ENCODE measurements around the gene TMEM88. TPM values are rescaled to one million over a fixed set of nuclear protein-coding genes. Genes with fewer than 3 reads are reported as not detected.
A peak's percentile ranks its signal among the peaks of the same experiment; 100 is the strongest.

The TMEM88 gene
- total and polyA plus RNA-seq, 4 donors, result 6.3 to 19.6 (median 11.3) TPM

DNA sequence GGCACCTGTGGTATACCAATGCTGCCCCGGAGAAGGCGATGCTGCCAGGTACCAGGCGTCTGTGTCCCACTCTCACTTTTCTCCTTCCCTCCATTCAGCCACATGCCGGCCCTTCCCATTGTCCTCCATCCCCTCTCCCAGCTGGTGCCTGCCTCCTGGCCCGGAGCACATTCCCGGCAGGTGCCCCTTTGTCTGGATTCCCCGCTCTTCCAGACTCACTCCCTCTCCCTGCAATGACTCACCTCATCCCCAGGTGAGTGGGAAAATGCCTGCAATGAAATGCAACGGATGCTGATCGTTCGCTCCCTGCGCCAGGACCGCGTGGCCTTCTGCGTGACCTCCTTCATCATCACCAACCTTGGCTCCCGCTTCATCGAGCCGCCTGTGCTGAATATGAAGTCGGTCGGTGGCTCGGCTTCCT, 31.3 kb upstream of the TMEM88 start:
- ATAC-seq (ENCODE audit: insufficient read depth, low FRiP score), result no peak

DNA sequence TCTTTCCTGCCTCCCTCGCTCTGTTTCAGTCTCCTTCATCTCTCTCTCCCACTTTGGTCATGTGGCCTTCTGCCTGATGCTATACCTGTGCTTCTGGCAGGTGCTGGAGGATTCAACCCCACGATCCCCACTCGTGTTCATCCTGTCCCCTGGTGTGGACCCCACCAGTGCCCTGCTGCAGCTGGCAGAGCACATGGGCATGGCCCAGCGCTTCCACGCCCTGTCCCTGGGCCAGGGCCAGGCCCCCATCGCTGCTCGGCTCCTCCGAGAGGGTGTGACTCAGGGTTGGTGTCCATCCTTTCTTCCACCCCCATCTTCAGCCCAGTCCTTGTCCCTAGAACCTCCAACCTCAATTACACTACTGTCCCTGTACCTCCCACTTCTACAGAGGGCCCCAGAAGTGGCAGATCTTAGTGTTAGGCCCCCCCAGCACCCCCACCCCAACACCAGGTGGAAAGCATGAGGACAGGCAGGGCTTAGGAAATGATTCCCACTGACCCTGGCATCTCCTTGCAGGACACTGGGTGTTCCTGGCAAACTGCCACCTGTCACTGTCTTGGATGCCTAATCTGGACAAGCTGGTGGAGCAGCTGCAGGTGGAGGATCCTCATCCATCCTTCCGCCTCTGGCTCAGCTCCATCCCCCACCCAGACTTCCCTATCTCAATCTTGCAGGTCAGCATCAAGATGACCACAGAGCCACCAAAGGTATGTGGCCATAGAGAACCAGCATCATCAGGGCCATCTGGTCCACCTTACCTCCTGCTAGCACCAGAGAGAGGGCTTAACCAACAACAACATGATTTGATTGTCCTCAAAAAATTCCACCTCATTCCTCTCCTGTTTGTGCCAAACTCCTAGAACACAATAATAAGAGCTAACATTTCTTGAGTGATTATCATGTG, 30.6 kb upstream of the TMEM88 start:
- H3K9ac ChIP-seq (ENCODE audit: insufficient read depth in 1 of 2, low read length in 2 of 2), result no peak overlapping the region
- H3K27me3 ChIP-seq (ENCODE audit: control insufficient read depth in 3 of 3, insufficient read depth in 3 of 3, low read length in 2 of 3), result peaks cover 0 to 7% (median 4%) of the 10 kb centered on the region in 3 donors
- DNase-seq (no peak), ATAC-seq (ENCODE audit: insufficient read depth, low FRiP score) (no peak)
- H3K36me3 ChIP-seq (ENCODE audit: control insufficient read depth in 4 of 4, insufficient read depth in 4 of 4, low read length in 4 of 4), result no peaks in the 10 kb centered on the region
- WGBS, 2 donors, result 88 to 96% methylated on average over 9 of the region's 9 CpGs
- peaks cover 0 to 4% (median 0%) of the 10 kb centered on the region in 5 donors for H3K4me1 ChIP-seq (ENCODE audit: control insufficient read depth in 5 of 5, insufficient read depth in 5 of 5, low read length in 5 of 5)
- TF ChIP-seq, protein P1, sequence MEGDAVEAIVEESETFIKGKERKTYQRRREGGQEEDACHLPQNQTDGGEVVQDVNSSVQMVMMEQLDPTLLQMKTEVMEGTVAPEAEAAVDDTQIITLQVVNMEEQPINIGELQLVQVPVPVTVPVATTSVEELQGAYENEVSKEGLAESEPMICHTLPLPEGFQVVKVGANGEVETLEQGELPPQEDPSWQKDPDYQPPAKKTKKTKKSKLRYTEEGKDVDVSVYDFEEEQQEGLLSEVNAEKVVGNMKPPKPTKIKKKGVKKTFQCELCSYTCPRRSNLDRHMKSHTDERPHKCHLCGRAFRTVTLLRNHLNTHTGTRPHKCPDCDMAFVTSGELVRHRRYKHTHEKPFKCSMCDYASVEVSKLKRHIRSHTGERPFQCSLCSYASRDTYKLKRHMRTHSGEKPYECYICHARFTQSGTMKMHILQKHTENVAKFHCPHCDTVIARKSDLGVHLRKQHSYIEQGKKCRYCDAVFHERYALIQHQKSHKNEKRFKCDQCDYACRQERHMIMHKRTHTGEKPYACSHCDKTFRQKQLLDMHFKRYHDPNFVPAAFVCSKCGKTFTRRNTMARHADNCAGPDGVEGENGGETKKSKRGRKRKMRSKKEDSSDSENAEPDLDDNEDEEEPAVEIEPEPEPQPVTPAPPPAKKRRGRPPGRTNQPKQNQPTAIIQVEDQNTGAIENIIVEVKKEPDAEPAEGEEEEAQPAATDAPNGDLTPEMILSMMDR (IDR thresholded peaks at IDR 0.05; ENCODE audit: control extremely low read depth, extremely low read depth), result no peak
- H3K27ac ChIP-seq (ENCODE audit: low read depth in 1 of 2, low read length in 1 of 2), result no peak overlapping the region
- H3K4me3 ChIP-seq, result no peak overlapping the region
- H3K9me3 ChIP-seq (ENCODE audit: control insufficient read depth in 4 of 4, insufficient read depth in 3 of 4, low read length in 3 of 4), result no peaks in the 10 kb centered on the region

More for the DNA sequence above, 31.3 kb upstream of the TMEM88 start:
- H3K36me3 ChIP-seq (ENCODE audit: control insufficient read depth in 4 of 4, insufficient read depth in 4 of 4, low read length in 4 of 4), result no peaks in the 10 kb centered on the region
- peaks cover 0 to 7% (median 4%) of the 10 kb centered on the region in 3 donors for H3K27me3 ChIP-seq (ENCODE audit: control insufficient read depth in 3 of 3, insufficient read depth in 3 of 3, low read length in 2 of 3)
- H3K27ac ChIP-seq (ENCODE audit: low read depth in 1 of 2, low read length in 1 of 2), result no peak overlapping the region
- 90 to 92% methylated on average over 20 of the region's 20 CpGs for WGBS, 2 donors
- no peaks in the 10 kb centered on the region for H3K9me3 ChIP-seq (ENCODE audit: control insufficient read depth in 4 of 4, insufficient read depth in 3 of 4, low read length in 3 of 4)
- H3K4me3 ChIP-seq, result no peak overlapping the region
- TF ChIP-seq, protein P1 (IDR thresholded peaks at IDR 0.05; ENCODE audit: control extremely low read depth, extremely low read depth), result no peak
- DNase-seq, result no peak
- H3K9ac ChIP-seq (ENCODE audit: insufficient read depth in 1 of 2, low read length in 2 of 2), result peak overlapping the region in 1 of 2 donors; percentile 9
- H3K4me1 ChIP-seq (ENCODE audit: control insufficient read depth in 5 of 5, insufficient read depth in 5 of 5, low read length in 5 of 5), result peaks cover 0 to 4% (median 0%) of the 10 kb centered on the region in 5 donors

DNA sequence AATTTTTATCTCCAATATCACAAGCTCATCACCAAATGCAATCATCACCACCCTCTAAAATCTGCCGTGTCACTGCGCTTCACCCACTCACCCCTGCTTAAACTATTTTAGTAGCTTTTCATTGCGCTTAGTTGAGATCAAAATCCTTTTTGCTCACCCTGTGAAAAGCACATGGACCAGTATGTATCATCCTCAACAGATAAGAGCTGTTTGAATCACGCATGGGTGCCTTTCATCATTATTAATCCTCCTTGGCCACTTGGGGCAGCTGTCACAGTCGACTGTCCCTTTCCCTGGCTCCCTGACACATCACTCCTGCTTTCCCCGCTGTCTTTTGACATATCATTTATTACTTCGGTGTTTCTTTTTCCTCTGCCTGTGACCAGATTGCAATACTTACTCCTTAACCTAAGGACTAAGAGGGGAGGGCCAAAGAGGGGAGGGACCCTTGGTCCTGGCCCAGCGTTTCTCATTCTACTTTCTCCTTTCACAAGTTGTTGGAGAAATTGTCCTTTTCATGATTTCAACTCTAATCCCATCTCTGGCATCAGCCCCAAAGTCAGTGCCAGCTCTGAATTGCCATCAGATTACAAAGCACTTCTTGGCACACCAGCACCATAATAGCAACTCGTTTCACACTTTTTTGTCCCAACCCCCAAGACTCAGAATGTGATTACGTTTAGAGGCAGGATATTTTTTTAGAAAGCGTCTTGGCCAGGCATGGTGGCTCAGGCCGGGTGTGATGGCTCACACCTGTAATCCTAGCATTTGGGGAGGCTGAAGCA, 29.5 kb upstream of the TMEM88 start:
- DNase-seq (peak in 2 of 3 donors; percentile 28 to 50), ATAC-seq (ENCODE audit: insufficient read depth, low FRiP score) (no peak)
- Histone ChIP-seq H3K27ac (ENCODE audit: low read depth in 1 of 2, low read length in 1 of 2) (no peak overlapping the region), H3K4me3 (no peak overlapping the region), H3K27me3 (ENCODE audit: control insufficient read depth in 3 of 3, insufficient read depth in 3 of 3, low read length in 2 of 3) (peaks cover 0 to 7% (median 4%) of the 10 kb centered on the region in 3 donors), H3K4me1 (ENCODE audit: control insufficient read depth in 5 of 5, insufficient read depth in 5 of 5, low read length in 5 of 5) (peaks cover 0 to 4% (median 0%) of the 10 kb centered on the region in 5 donors), H3K9ac (ENCODE audit: insufficient read depth in 1 of 2, low read length in 2 of 2) (no peak overlapping the region), H3K9me3 (ENCODE audit: control insufficient read depth in 4 of 4, insufficient read depth in 3 of 4, low read length in 3 of 4) (no peaks in the 10 kb centered on the region), H3K36me3 (ENCODE audit: control insufficient read depth in 4 of 4, insufficient read depth in 4 of 4, low read length in 4 of 4) (no peaks in the 10 kb centered on the region)
- TF ChIP-seq, protein P1 (IDR thresholded peaks at IDR 0.05; ENCODE audit: control extremely low read depth, extremely low read depth), result no peak
- WGBS, 2 donors, result 39 to 63% methylated on average over 12 of the region's 12 CpGs
